ENCODE results near the gene ZNF160. TPM values are rescaled to one million over a fixed set of nuclear protein-coding genes. Genes with fewer than 3 reads are reported as not detected.

Gene ZNF160
- total RNA-seq, 1 donor from 2014 or later: 86.0 TPM

DNA sequence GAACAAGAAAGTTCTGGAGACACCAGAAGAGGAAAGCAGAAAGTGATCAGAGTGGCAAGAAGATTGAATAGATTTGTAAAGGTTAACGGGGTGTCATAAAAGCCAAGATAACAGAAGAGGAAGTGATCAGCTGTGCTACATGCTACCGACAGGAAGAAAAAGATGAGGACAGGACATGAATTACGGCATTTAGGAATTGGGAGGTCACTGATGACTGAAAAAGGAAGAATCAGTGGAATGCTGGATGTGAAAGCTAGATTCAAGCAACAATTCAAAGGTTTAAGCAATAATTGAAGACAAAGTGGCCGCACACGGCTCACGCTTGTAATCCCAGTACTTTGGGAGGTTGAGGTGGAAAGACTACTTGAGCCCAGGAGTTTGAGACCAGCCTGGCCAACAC, 15.1 kb downstream of the ZNF160 start:
- H2AFZ ChIP-seq (replicated peaks): no peak overlapping the region
- peaks cover 8% of the 10 kb centered on the region for H3K36me3 ChIP-seq
- Mint-ChIP-seq H3K27me3 (ENCODE audit: insufficient read depth, low read depth) (peaks cover 2% of the 10 kb centered on the region), H3K36me3 (peaks cover 70% of the 10 kb centered on the region), H3K4me1 (no peaks in the 10 kb centered on the region), H3K9me3 (peaks cover 2% of the 10 kb centered on the region), H3K27ac (no peak overlapping the region), H3K4me3 (no peak overlapping the region)
- DNase-seq (ENCODE audit: low spot score): no peak
- H3K4me1 ChIP-seq: no peaks in the 10 kb centered on the region
- H3K9ac ChIP-seq: no peak overlapping the region
- TF ChIP-seq EZH2 (IDR thresholded peaks at IDR 0.05) (no peak), EZH2phosphoT487 (IDR thresholded peaks at IDR 0.05) (no peak)
- TF ChIP-seq, protein P1, sequence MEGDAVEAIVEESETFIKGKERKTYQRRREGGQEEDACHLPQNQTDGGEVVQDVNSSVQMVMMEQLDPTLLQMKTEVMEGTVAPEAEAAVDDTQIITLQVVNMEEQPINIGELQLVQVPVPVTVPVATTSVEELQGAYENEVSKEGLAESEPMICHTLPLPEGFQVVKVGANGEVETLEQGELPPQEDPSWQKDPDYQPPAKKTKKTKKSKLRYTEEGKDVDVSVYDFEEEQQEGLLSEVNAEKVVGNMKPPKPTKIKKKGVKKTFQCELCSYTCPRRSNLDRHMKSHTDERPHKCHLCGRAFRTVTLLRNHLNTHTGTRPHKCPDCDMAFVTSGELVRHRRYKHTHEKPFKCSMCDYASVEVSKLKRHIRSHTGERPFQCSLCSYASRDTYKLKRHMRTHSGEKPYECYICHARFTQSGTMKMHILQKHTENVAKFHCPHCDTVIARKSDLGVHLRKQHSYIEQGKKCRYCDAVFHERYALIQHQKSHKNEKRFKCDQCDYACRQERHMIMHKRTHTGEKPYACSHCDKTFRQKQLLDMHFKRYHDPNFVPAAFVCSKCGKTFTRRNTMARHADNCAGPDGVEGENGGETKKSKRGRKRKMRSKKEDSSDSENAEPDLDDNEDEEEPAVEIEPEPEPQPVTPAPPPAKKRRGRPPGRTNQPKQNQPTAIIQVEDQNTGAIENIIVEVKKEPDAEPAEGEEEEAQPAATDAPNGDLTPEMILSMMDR (IDR thresholded peaks at IDR 0.05): no peak
- peaks cover 15% of the 10 kb centered on the region for H3K79me2 ChIP-seq (ENCODE audit: low read depth)
- H3K9me3 ChIP-seq (ENCODE audit: low read depth): no peaks in the 10 kb centered on the region
- H3F3A ChIP-seq (ENCODE audit: low read depth): no peaks in the 10 kb centered on the region
- no peak overlapping the region for H3K4me2 ChIP-seq
- no peak overlapping the region for H3K27ac ChIP-seq
- peaks cover 35% of the 10 kb centered on the region for H4K20me1 ChIP-seq (ENCODE audit: low read depth)
- H3K27me3 ChIP-seq: no peaks in the 10 kb centered on the region
- H3K4me3 ChIP-seq: no peak overlapping the region

DNA sequence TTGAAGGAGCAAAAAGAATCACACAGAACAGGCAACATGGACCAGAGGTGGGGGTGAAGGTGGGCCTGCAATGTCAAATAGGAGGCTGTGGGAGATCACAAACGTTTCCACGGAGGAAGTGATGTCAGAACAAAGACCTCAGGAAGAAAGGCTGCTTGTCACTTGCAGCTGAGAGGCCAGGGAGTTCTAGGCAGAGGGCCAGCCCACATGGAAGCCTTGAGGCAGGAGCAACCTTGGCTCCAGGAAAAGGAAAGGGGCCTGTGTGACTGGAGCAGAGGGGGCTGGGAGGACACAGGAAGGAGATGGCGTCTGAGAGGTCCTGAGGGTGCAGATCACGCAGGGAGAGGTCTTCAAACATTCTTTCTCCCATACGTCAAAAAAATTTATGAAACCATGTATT, 16.3 kb downstream of the ZNF160 start:
- Histone ChIP-seq H3K9ac (no peak overlapping the region), H3K27ac (no peak overlapping the region), H3K4me3 (no peak overlapping the region), H3K36me3 (peaks cover 8% of the 10 kb centered on the region), H3F3A (ENCODE audit: low read depth) (no peaks in the 10 kb centered on the region), H4K20me1 (ENCODE audit: low read depth) (peaks cover 25% of the 10 kb centered on the region), H3K4me1 (no peaks in the 10 kb centered on the region), H3K9me3 (ENCODE audit: low read depth) (no peaks in the 10 kb centered on the region), H2AFZ (replicated peaks) (no peak overlapping the region), H3K79me2 (ENCODE audit: low read depth) (peaks cover 5% of the 10 kb centered on the region), H3K27me3 (no peaks in the 10 kb centered on the region), H3K4me2 (no peak overlapping the region)
- TF ChIP-seq, protein P1 (IDR thresholded peaks at IDR 0.05): no peak
- no peak for TF ChIP-seq EZH2phosphoT487 (IDR thresholded peaks at IDR 0.05)
- no peak for TF ChIP-seq EZH2 (IDR thresholded peaks at IDR 0.05)
- no peak overlapping the region for H3K27ac Mint-ChIP-seq
- peaks cover 74% of the 10 kb centered on the region for H3K36me3 Mint-ChIP-seq
- no peaks in the 10 kb centered on the region for H3K4me1 Mint-ChIP-seq
- H3K4me3 Mint-ChIP-seq: no peak overlapping the region
- no peak for DNase-seq (ENCODE audit: low spot score)
- peaks cover 2% of the 10 kb centered on the region for H3K27me3 Mint-ChIP-seq (ENCODE audit: insufficient read depth, low read depth)
- H3K9me3 Mint-ChIP-seq: peaks cover 10% of the 10 kb centered on the region

DNA sequence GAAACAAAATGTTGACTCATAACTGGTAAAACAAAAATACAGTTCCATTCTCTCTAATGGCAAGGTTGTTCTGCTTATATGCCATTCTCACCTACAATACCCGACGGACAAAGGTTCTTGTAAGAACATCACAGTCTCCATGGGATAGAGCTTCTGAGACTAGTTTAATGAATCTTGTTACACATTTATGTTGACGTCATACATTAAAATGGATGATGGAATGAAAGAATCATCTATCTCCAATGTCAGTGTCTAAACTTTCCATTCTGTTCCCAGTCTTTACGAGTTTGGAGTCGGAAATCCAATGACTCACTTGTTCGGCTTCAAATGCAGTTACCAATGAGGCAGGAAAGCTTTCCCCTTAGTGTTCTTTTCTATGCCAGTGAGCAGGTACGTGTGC, 17.7 kb downstream of the ZNF160 start:
- Mint-ChIP-seq H3K27ac (no peak overlapping the region), H3K4me1 (no peaks in the 10 kb centered on the region), H3K36me3 (peaks cover 75% of the 10 kb centered on the region), H3K9me3 (peaks cover 25% of the 10 kb centered on the region), H3K27me3 (ENCODE audit: insufficient read depth, low read depth) (no peaks in the 10 kb centered on the region), H3K4me3 (no peak overlapping the region)
- no peaks in the 10 kb centered on the region for H3F3A ChIP-seq (ENCODE audit: low read depth)
- DNase-seq (ENCODE audit: low spot score): no peak
- TF ChIP-seq, protein P1 (IDR thresholded peaks at IDR 0.05): no peak
- no peak for TF ChIP-seq EZH2 (IDR thresholded peaks at IDR 0.05)
- no peak for TF ChIP-seq EZH2phosphoT487 (IDR thresholded peaks at IDR 0.05)
- peaks cover 14% of the 10 kb centered on the region for H3K79me2 ChIP-seq (ENCODE audit: low read depth)
- H3K27ac ChIP-seq: no peak overlapping the region
- H3K9me3 ChIP-seq (ENCODE audit: low read depth): no peaks in the 10 kb centered on the region
- no peaks in the 10 kb centered on the region for H3K27me3 ChIP-seq
- H4K20me1 ChIP-seq (ENCODE audit: low read depth): peaks cover 10% of the 10 kb centered on the region
- no peak overlapping the region for H3K4me2 ChIP-seq
- H2AFZ ChIP-seq (replicated peaks): no peak overlapping the region
- peaks cover 20% of the 10 kb centered on the region for H3K36me3 ChIP-seq
- H3K4me1 ChIP-seq: no peaks in the 10 kb centered on the region
- H3K4me3 ChIP-seq: no peak overlapping the region
- no peak overlapping the region for H3K9ac ChIP-seq

All from neural progenitor cell (in vitro differentiated cells).